Measurements from ENCODE around the gene TAS2R19.

TAS2R19 gene

GRCh38 chr12:10989107-10989506 lies 33.3 kb downstream of the TAS2R19 start:
- no peak for DNase-seq

GRCh38 chr12:10986812-10987211 lies 35.6 kb downstream of the TAS2R19 start, which contains the start of gene TAS2R50:
TSS of gene TAS2R50 (minus strand) at chr12:10986912. CDS start at chr12:10986860, 52 bp downstream.
- DNase-seq = no peak

- DNase-seq = no peak
Observed at GRCh38 chr12:10982244-10982643, 40.2 kb downstream of the TAS2R19 start.

GRCh38 chr12:10974965-10975364 lies 47.5 kb downstream of the TAS2R19 start:
- DNase-seq = no peak

All from 8988T (cell line).